Measurements from ENCODE around the gene MSRB3.
"Not testable (repeated sequence)": the region's sequence is repeated elsewhere in the genome, so short reads cannot be mapped to it uniquely, and the experiment has no call there.

MSRB3 gene

GRCh38 chr12:65454115-65454787, 175.8 kb downstream of the MSRB3 start:
- no peak overlapping the region for H3K4me3 ChIP-seq (replicated peaks in 1 of 2; ENCODE audit: low read depth in 2 of 2, low read length in 2 of 2)

GRCh38 chr12:65457341-65457740, 178.9 kb downstream of the MSRB3 start:
- H3K4me3 ChIP-seq (replicated peaks in 1 of 2; ENCODE audit: low read depth in 2 of 2, low read length in 2 of 2); DNase-seq (ENCODE audit: low read depth in 2 of 2): not testable (repeated sequence)

More at GRCh38 chr12:65454115-65454787, 175.8 kb downstream of the MSRB3 start:
- no peak for TF ChIP-seq CTCF (IDR thresholded peaks at IDR 0.05; ENCODE audit: low read depth, low read length)
- no peak for DNase-seq (ENCODE audit: low read depth in 2 of 2)

- no peak for TF ChIP-seq CTCF (IDR thresholded peaks at IDR 0.05; ENCODE audit: low read depth, low read length)
- no peak overlapping the region for H3K4me3 ChIP-seq (replicated peaks in 1 of 2; ENCODE audit: low read depth in 2 of 2, low read length in 2 of 2)
- DNase-seq (ENCODE audit: low read depth in 2 of 2), result no peak
Observed at GRCh38 chr12:65458718-65459117, 180.2 kb downstream of the MSRB3 start.

GRCh38 chr12:65459545-65459944, 181.1 kb downstream of the MSRB3 start:
- no peak overlapping the region for H3K4me3 ChIP-seq (replicated peaks in 1 of 2; ENCODE audit: low read depth in 2 of 2, low read length in 2 of 2)
- no peak for DNase-seq (ENCODE audit: low read depth in 2 of 2)
- TF ChIP-seq CTCF (IDR thresholded peaks at IDR 0.05; ENCODE audit: low read depth, low read length), result no peak

GRCh38 chr12:65460063-65460462, 181.6 kb downstream of the MSRB3 start:
- no peak overlapping the region for H3K4me3 ChIP-seq (replicated peaks in 1 of 2; ENCODE audit: low read depth in 2 of 2, low read length in 2 of 2)
- DNase-seq (ENCODE audit: low read depth in 2 of 2), result no peak

DNA sequence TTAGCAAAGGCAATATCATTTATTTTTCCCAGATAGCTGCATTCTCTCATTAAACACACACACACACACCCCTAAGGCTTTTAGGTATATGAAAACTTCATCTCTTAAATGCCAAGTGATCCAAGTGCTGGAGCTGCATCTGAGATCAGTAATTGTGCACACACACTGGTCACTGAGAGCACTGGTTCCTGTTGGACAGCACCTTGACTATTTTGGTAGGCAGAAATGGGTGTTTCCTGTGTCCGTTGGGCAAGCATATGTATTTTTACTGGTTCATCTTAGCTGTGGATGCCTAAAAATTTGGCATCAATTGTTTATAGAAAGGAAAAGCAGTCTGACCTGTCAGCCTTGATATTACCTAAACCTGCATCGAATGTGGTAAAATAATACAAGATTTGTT, 182.5 kb downstream of the MSRB3 start:
- TF ChIP-seq CTCF (IDR thresholded peaks at IDR 0.05; ENCODE audit: low read depth, low read length), result no peak
- DNase-seq (ENCODE audit: low read depth in 2 of 2), result no peak
- H3K4me3 ChIP-seq (replicated peaks in 1 of 2; ENCODE audit: low read depth in 2 of 2, low read length in 2 of 2), result no peak overlapping the region

More at GRCh38 chr12:65460063-65460462, 181.6 kb downstream of the MSRB3 start:
- no peak for TF ChIP-seq CTCF (IDR thresholded peaks at IDR 0.05; ENCODE audit: low read depth, low read length)

DNA sequence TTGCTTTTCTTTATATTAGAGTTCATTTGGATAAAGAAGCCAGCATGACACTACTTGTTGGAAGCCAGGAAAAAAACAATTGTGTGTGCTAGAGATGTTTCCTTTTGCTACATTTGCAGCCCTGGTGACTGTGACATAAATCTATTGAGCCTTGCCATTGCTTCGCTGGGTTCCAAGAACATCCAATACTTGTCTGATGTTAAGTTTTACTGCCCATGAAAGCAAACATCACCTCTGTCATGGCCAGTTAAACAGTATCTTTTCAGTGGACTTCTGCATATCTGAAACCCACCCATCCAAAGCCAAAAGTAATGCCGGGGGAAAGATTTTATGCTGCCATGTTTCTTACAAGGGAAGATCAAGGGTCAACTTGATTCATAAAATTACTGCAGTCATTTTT, 184.0 kb downstream of the MSRB3 start:
- TF ChIP-seq CTCF (IDR thresholded peaks at IDR 0.05; ENCODE audit: low read depth, low read length), result no peak
- no peak for DNase-seq (ENCODE audit: low read depth in 2 of 2)
- no peak overlapping the region for H3K4me3 ChIP-seq (replicated peaks in 1 of 2; ENCODE audit: low read depth in 2 of 2, low read length in 2 of 2)
